Measurements from ENCODE around the gene VSIG10L2. TPM values are rescaled to one million over a fixed set of nuclear protein-coding genes. Genes with fewer than 3 reads are reported as not detected.

VSIG10L2 gene
- not detected in 2 replicates for total RNA-seq

DNA sequence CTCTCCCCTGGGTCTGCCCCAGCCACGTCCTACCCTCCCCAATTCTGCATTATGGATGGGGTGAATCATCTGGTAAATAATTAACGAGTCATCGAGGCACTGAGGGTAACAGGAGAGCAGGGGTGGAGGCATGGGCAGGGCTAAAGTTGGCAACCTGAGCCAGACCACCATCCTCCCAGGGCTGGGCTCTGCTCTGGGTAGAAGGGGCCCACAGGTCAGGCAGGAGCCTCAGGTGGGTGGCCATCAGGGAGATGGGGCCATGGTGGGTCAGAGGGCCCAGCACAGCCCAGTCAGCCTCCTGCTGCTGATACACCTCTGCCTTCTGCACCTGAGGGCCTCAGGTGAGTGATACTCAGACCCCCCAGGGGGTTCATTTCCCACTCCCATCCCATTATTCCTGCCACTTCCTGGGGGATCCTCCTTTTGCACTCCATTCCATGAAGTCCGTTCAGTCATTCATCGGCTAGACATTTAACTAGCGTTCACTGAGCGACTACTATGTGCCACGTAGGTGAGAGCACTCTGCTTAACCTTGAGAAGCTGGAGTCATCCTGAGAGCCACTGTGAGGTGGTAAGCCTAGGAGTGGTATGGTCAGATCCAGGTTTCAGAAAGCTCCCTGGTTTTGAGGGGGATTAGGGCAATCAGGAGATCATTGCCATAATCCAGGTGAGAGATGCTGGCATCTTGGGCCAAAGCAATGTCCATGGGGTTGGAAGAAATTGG lies at the start of gene VSIG10L2:
TSS of gene VSIG10L2 (plus strand) at position 248 of the 724 bp plus-strand sequence. CDS start at position 260, 12 bp downstream.

DNA sequence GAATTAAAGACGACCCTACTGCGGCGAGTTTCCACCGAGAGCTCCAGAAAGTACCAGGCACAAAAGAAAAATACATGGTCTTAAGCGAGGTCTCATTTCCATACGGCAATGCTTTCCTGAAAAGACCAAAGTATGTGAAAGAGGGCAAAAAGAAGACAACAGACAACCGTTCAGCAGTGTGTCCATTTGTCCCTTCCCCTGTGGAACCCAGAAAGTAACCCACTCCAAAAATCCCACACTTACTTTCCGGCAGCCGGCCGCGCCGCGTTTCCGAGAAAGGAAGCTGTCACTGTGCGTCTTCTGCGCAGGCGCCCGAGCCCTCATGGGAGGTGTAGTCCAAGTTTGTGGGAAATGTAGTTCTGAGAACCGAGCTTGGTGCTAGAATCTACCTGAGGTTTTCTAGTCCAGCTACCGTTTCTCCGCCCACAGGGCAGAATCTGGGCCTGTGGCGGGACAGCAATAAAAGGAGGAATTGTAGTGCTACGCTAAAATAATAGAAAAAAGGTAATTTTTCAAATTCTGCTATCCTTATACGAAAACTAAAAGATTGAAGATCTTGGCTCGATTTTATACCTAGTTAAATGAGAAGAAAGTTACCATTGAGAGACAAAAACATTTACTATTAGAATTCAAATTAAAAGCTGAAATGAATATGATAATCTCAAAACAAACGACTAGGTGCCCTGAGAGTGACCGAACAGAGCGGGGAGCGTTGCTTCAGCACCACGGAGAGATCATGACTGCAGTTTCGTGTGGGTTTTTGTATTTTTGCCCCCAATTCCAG lies 42.7 kb upstream of the VSIG10L2 start, which contains the start of gene PUS3:
TSS of gene PUS3 (minus strand) at position 280 of the 784 bp plus-strand sequence. CDS start 6,922 bp downstream, outside the sequence.

GRCh38 chr11:125903711-125904659 lies 41.9 kb upstream of the VSIG10L2 start, which contains the start of gene DDX25:
Gene DDX25 (plus strand): TSS chr11:125904508. CDS start chr11:125904518, 10 bp downstream.

Other genes starting within 250 kb of the VSIG10L2 start
- not detected in 2 replicates for gene PATE1, start 199.8 kb upstream of the VSIG10L2 start, total RNA-seq
- not detected in 2 replicates for gene PATE2, start 167.2 kb upstream of the VSIG10L2 start, total RNA-seq
- gene PATE3, start 157.9 kb upstream of the VSIG10L2 start, total RNA-seq: not detected in 2 replicates
- gene PATE4, start 112.7 kb upstream of the VSIG10L2 start, total RNA-seq: not detected in 2 replicates
- 6.8 and 16.0 TPM in 2 replicates for gene HYLS1, start 58.4 kb upstream of the VSIG10L2 start, total RNA-seq
- gene PUS3, start 42.8 kb upstream of the VSIG10L2 start, total RNA-seq: 5.1 and 6.0 TPM in 2 replicates
- not detected in 2 replicates for gene DDX25, start 41.5 kb upstream of the VSIG10L2 start, total RNA-seq
- 4.7 and 7.4 TPM in 2 replicates for gene CDON, start 116.8 kb downstream of the VSIG10L2 start, total RNA-seq